NCI-H1105 treated with DMSO at 0.1 percent for 48 hours (cell line): ENCODE data around the gene NDNF.

Experiments
- DNase-seq: peaks from one replicate; lab custom pipeline; 2025; lab: John Stamatoyannopoulos, UW

Gene NDNF

GRCh38 chr4:121070696-121071639, 1.4 kb downstream of the NDNF start:
- no peak for DNase-seq

DNA sequence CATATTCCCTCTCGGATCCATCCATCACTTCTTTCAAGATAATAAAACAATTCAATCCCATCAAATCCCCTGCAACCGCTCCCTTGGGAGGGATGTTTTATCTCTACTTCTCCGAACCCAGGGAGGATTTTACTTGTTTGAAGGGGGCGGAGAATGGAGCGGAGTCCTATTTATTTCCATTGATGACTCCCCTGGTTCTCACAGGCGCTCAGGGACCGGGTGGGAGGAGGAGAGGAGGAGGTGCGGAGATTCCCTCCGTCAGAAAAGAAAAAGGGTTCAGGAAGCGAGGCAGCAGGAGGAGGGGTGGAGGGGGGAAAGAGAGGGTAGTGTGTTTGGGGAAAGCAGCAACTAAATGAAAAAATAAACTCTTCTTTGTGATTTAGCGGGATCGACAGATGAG, 2.1 kb downstream of the NDNF start:
- DNase-seq, result no peak

- no peak for DNase-seq
Observed at GRCh38 chr4:121069430-121069829, 2.9 kb downstream of the NDNF start.

DNA sequence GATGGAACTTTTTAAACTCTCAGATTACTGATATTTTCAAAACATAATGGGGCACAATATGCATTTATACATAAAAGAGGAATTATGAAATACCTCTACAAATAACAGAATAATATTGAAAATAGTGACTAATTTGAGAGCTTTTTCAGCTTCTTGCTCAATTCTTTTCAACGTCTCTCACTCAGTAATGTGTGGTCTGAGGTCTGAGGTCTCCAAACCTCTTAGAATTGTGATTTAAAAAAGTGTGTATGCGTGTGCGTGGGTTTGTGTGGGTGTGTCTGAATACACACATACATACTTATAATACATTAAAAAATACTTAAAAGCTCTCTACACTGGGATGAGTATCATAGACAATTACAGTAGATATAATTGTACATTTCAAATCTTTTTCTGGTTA, 7.9 kb downstream of the NDNF start:
- DNase-seq, result no peak

GRCh38 chr4:121062521-121062920, 9.8 kb downstream of the NDNF start:
- no peak for DNase-seq

- DNase-seq, result no peak
Observed at GRCh38 chr4:121061861-121062260, 10.5 kb downstream of the NDNF start.

DNA sequence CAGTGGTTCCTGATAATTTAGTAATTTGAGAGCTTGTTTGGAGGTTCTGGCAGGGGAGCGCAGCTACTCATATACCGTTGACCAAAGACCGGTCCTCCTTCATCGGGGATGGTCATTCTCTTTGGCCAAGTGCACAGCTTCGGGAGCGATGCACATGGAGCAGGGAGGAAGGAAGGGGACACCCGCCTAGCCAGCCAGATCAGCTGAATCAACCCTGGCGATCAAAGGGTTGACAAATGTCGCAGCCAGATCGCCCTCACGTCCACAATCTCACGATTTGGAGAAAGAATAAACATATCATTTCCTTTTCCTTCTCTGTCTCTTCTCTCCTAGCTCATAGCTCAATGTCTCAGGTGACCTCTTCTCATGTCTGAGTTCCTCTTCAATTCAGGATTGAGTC, 11.1 kb downstream of the NDNF start:
- DNase-seq, result no peak

- DNase-seq, result no peak
Observed at GRCh38 chr4:121057466-121057922, 14.8 kb downstream of the NDNF start.

- DNase-seq, result no peak
Observed at GRCh38 chr4:121056066-121056465, 16.3 kb downstream of the NDNF start.

DNA sequence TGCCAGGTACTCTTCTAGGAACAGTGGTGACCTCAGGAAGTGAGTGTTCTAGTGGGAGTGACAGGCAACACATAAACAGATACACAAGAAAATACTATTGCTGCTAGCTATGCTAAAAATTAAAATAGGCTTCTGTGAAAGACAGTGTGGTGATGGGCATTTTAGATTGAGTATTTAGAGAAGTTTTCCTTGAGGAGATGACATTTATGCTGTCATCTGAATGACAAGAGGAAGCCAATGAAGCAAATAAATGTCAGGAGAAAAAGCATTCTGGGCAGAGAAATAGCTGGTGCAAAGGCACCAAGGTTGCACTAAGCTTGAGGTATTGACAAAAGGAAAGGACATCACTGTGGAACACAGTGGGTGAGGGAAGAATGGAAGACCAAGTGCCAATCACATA, 18.0 kb downstream of the NDNF start:
- DNase-seq, result no peak

GRCh38 chr4:121053601-121054143, 18.7 kb downstream of the NDNF start:
- no peak for DNase-seq

DNA sequence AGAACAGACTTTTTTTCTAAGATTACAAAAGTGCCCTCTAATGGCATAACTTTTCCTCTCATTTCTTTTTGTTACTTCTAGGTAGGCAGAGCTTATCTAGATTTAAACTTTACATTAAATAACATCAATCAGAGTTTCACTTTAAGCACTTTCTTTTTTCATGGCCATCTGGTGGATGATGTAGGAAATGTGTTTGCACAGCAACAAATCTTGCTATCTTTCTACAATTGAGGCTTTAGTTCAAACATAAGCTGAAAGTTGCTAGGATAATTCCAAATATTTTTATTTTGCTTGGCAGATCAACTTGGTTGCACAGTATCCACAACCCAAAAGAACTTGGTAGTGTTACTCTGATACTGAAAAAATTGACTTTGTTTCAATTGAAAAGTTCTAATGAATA, 22.0 kb downstream of the NDNF start:
- DNase-seq, result no peak

DNA sequence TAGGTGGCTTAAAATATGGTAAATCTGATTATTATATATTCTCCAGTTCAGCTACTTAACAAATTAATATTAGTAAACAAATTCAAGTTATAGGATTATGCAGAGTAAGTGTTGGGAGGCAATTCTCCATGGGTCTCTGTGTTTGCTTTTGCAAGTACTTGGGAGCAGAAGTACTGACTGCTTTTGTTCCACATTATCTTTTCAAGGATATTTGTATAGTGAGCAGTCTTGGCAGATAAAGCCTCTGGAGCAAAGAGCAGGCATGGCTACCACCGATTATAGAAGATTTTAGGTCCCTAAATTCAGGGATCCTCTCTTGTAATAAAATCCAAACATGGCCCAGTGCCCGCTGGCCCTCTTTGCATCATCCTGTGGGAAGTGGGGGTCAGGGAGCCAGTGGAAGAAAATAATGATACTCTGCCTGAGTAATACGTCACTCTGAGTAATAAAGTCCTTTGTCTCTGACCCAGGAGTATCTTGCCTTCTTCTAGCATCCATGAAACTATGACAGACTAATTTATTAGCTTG, 23.2 kb downstream of the NDNF start:
- DNase-seq, result no peak

DNA sequence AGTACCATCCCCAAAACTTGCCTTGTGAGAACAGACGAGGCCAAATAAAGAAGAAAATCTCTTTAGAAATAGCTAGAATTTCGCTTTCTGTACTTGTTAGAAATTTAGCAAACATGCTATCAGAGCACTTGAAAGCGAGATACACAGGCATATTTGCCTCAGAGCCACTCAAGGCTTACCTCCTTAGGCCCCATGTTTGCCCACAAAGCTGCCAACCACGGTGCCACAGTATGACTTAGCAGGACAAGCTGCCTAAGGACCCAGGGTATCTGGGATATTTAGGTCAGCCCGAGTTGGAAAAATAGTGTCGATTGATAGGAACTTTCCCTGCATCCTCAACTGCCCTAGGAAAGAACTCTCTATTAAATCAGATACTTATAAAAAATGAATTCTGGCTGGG, 24.2 kb downstream of the NDNF start:
- no peak for DNase-seq

DNA sequence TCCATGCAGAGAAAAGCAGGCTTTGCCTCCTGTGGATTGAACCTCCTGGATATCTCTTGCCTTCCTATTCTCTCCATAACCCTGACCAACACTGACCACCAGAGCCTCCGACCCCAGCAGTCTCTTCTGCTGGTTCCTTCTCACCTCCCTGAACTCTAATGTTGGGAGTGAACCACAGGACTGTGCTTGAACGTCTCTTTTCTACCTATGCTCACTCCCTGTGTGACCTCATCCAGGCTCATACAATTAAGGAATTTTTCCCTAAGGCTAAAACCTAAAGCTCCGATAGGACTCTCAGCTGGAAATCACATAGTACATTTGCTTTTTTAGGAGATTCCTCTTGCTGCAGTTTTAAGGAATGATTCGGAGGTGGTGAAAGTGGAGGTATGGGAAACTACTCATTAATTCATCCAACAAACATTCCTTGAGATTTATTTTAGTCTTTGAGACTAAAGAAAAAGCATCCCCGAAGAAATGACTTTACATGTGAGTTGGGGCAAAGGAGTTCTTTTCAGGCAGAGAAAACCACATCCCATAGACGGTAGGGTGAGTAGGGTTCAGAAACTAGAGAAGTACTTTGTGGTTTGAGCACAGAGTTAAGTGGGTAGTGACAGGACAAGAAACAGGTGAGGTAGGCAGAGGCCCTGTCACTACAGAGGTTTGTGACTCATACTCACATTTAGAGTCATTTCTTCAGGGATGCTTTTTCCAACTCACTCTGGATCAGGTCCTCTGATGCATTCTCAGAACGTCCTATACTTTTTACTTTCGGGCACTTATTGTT, 30.8 kb downstream of the NDNF start:
- no peak for DNase-seq

DNA sequence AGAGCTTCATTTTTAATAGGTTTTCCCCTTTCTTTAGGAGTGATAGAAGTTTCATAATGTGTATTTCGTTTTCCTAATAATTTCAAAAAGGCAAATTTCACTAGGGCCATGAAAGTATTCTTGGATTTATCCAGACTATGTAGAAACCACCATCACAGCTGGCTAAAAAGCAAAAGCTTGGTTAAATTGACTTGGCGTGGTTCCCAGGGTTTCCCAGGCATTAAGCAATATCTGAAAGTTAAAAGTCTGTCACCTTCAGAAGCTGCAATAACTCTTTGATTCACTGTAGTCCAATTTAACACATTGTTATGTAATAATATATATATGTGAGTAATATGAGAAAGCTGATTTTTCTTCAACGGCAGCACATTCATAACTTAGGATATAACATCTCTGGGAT, 38.3 kb downstream of the NDNF start:
- peak; percentile 6 for DNase-seq

- no peak for DNase-seq
Observed at GRCh38 chr4:121030711-121031110, 41.6 kb downstream of the NDNF start.

DNA sequence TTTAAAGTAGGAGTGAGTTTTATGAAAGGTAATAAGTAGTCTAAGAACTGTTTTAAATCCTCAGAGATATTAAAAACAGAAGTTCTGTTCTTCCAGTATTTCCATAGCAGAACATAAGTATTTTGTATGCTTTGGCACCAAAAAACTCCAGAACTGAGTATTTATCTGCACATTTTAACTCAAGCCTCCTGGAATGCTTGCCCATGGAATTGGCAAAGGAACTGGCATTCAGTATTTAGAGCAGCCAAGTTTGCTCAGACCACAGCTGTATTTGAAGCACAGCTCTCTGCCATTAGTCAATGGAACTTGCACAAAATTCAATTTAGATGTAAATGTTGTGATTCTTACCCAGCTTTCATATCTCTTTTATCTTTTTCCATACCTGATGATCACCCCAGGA, 42.2 kb downstream of the NDNF start:
- no peak for DNase-seq

DNA sequence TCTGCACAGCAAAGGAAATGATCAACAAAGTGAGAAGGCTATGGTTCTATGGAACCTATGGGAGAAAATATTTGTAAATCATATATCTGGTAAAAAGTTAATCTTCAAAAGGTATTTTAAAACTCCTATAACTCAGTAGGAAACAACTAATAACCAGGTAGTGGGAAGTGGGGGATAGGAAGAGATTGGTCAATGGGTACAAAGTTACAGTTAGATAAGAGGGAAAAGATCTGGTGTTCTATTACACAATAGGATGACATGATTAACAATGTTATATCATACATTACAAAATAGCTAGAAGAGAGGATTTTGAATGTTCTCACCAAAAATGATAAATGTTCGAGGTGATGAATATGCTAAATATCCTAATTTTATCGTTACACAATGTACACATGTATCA, 46.3 kb downstream of the NDNF start:
- no peak for DNase-seq

DNA sequence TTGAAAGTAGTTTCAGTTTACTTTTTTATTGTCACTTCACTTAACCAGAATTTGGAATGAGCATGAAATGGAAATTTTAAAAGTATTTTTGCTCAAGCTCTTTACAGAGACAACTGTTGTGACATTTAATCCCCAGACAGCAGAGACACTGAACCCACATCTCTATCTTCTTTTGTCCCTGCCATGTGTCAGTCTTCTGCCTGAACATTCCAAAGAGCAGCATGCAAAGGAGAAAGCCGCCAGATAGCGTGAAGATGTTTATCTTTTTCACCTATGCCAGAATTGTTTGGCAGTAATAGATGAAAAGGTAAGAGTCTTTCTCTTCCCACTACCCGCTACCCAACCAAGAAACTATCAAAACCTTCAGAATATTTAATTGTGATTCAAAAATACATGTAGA, 46.8 kb downstream of the NDNF start:
- no peak for DNase-seq

- DNase-seq, result no peak
Observed at GRCh38 chr4:121018543-121018942, 53.8 kb downstream of the NDNF start.

GRCh38 chr4:121016611-121017010, 55.7 kb downstream of the NDNF start:
- DNase-seq, result no peak

DNA sequence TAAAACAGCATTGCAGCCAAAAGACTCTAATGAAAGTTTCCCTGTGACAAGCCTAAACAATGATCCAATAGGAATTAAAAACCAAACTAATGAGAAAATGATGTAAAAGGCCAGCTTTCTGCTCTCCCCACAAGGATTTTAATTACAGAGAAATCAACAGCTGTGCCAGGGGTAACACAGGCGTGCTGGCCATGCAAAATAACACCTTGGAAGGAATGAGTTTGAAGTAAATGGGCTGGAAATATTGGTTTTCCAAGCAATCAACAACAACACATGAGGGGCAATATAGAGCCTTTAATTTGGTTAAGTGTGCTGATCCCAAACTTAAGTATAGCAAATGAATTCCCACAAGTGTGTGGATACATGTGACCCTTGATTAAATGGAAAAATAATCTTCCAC, 56.9 kb downstream of the NDNF start:
- no peak for DNase-seq
